DMS153 (cell line): ENCODE results near the gene IL3.

Experiments
- DNase-seq: peaks from one replicate; lab custom pipeline; 2025; lab: John Stamatoyannopoulos, UW

Gene IL3

GRCh38 chr5:132057498-132058255 lies 2.8 kb upstream of the IL3 start:
- no peak for DNase-seq

- DNase-seq, result no peak
Measured at GRCh38 chr5:132058646-132059042, 1.8 kb upstream of the IL3 start.

- DNase-seq, result no peak
Measured at GRCh38 chr5:132059043-132059695, 1.3 kb upstream of the IL3 start.

GRCh38 chr5:132059696-132060500 lies 557 bp upstream of the IL3 start:
- DNase-seq, result no peak

GRCh38 chr5:132063090-132063911 lies 2.8 kb downstream of the IL3 start:
- DNase-seq, result no peak

- no peak for DNase-seq
Measured at GRCh38 chr5:132064140-132064539, 3.7 kb downstream of the IL3 start.

- DNase-seq, result no peak
Measured at GRCh38 chr5:132064738-132065331, 4.4 kb downstream of the IL3 start.

- DNase-seq, result peak; percentile 13
Measured at GRCh38 chr5:132065351-132065937, 5.0 kb downstream of the IL3 start.

GRCh38 chr5:132065951-132066701 lies 5.7 kb downstream of the IL3 start:
- no peak for DNase-seq

GRCh38 chr5:132066871-132067270 lies 6.4 kb downstream of the IL3 start:
- DNase-seq, result no peak

GRCh38 chr5:132067451-132067850 lies 7.0 kb downstream of the IL3 start:
- DNase-seq, result no peak

- DNase-seq, result no peak
Measured at GRCh38 chr5:132067941-132068808, 7.7 kb downstream of the IL3 start.

- no peak for DNase-seq
Measured at GRCh38 chr5:132069561-132069960, 9.1 kb downstream of the IL3 start.

- DNase-seq, result no peak
Measured at GRCh38 chr5:132069994-132070393, 9.5 kb downstream of the IL3 start.

- no peak for DNase-seq
Measured at GRCh38 chr5:132070460-132071337, 10.2 kb downstream of the IL3 start.

- no peak for DNase-seq
Measured at GRCh38 chr5:132071338-132071707, 10.9 kb downstream of the IL3 start.

GRCh38 chr5:132072070-132072469 lies 11.6 kb downstream of the IL3 start:
- DNase-seq, result no peak

- no peak for DNase-seq
Measured at GRCh38 chr5:132072528-132072927, 12.1 kb downstream of the IL3 start.
